ENCODE data around the gene HPCAL4. TPM values are rescaled to one million over a fixed set of nuclear protein-coding genes. Genes with fewer than 3 reads are reported as not detected.

Gene HPCAL4
- total RNA-seq, 1 donor from 2014 or later: 0.13 TPM

- DNase-seq (ENCODE audit: low spot score): no peak
- TF ChIP-seq EZH2 (IDR thresholded peaks at IDR 0.05) (no peak), EZH2phosphoT487 (IDR thresholded peaks at IDR 0.05) (no peak), CTCF (IDR thresholded peaks at IDR 0.05) (no peak)
- Histone ChIP-seq H2AFZ (replicated peaks) (no peak overlapping the region), H3K36me3 (no peaks in the 10 kb centered on the region), H3K27me3 (peaks cover 75% of the 10 kb centered on the region), H3K4me3 (no peak overlapping the region), H3K9me3 (ENCODE audit: low read depth) (no peaks in the 10 kb centered on the region), H3K9ac (no peak overlapping the region), H3F3A (ENCODE audit: low read depth) (no peaks in the 10 kb centered on the region), H3K27ac (no peak overlapping the region), H3K4me1 (no peaks in the 10 kb centered on the region), H3K4me2 (no peak overlapping the region), H3K79me2 (ENCODE audit: low read depth) (no peaks in the 10 kb centered on the region), H4K20me1 (ENCODE audit: low read depth) (no peaks in the 10 kb centered on the region)
- peaks cover 8% of the 10 kb centered on the region for H3K27me3 Mint-ChIP-seq (ENCODE audit: insufficient read depth, low read depth)
- H3K9me3 Mint-ChIP-seq: no peaks in the 10 kb centered on the region
- H3K36me3 Mint-ChIP-seq: no peaks in the 10 kb centered on the region
- no peak overlapping the region for H3K27ac Mint-ChIP-seq
- no peak overlapping the region for H3K4me3 Mint-ChIP-seq
- peaks cover 7% of the 10 kb centered on the region for H3K4me1 Mint-ChIP-seq
Measured at GRCh38 chr1:39652554-39652953, 38.7 kb downstream of the HPCAL4 start.

GRCh38 chr1:39652105-39652504, 39.1 kb downstream of the HPCAL4 start:
- Histone ChIP-seq H3K27ac (no peak overlapping the region), H4K20me1 (ENCODE audit: low read depth) (no peaks in the 10 kb centered on the region), H3K4me3 (no peak overlapping the region), H2AFZ (replicated peaks) (no peak overlapping the region), H3K79me2 (ENCODE audit: low read depth) (no peaks in the 10 kb centered on the region), H3K4me2 (no peak overlapping the region), H3K27me3 (peaks cover 74% of the 10 kb centered on the region), H3K4me1 (no peaks in the 10 kb centered on the region), H3F3A (ENCODE audit: low read depth) (no peaks in the 10 kb centered on the region), H3K9me3 (ENCODE audit: low read depth) (no peaks in the 10 kb centered on the region), H3K9ac (no peak overlapping the region), H3K36me3 (no peaks in the 10 kb centered on the region)
- DNase-seq (ENCODE audit: low spot score): no peak
- no peak overlapping the region for H3K27ac Mint-ChIP-seq
- H3K27me3 Mint-ChIP-seq (ENCODE audit: insufficient read depth, low read depth): peaks cover 10% of the 10 kb centered on the region
- H3K36me3 Mint-ChIP-seq: no peaks in the 10 kb centered on the region
- no peak overlapping the region for H3K4me3 Mint-ChIP-seq
- peaks cover 8% of the 10 kb centered on the region for H3K4me1 Mint-ChIP-seq
- no peaks in the 10 kb centered on the region for H3K9me3 Mint-ChIP-seq
- no peak for TF ChIP-seq CTCF (IDR thresholded peaks at IDR 0.05)
- TF ChIP-seq EZH2phosphoT487 (IDR thresholded peaks at IDR 0.05): no peak
- no peak for TF ChIP-seq EZH2 (IDR thresholded peaks at IDR 0.05)

GRCh38 chr1:39650431-39650830, 40.8 kb downstream of the HPCAL4 start:
- no peak overlapping the region for H3K27ac ChIP-seq
- no peak overlapping the region for H3K27ac Mint-ChIP-seq
- no peak overlapping the region for H3K9ac ChIP-seq
- H3K27me3 ChIP-seq: peaks cover 57% of the 10 kb centered on the region
- no peaks in the 10 kb centered on the region for H3K79me2 ChIP-seq (ENCODE audit: low read depth)
- H3K36me3 ChIP-seq: no peaks in the 10 kb centered on the region
- H4K20me1 ChIP-seq (ENCODE audit: low read depth): no peaks in the 10 kb centered on the region
- H3K36me3 Mint-ChIP-seq: no peaks in the 10 kb centered on the region
- no peak overlapping the region for H3K4me2 ChIP-seq
- no peak for DNase-seq (ENCODE audit: low spot score)
- H2AFZ ChIP-seq (replicated peaks): no peak overlapping the region
- H3K27me3 Mint-ChIP-seq (ENCODE audit: insufficient read depth, low read depth): peaks cover 11% of the 10 kb centered on the region
- TF ChIP-seq EZH2 (IDR thresholded peaks at IDR 0.05) (no peak), EZH2phosphoT487 (IDR thresholded peaks at IDR 0.05) (no peak), CTCF (IDR thresholded peaks at IDR 0.05) (no peak)
- H3K9me3 Mint-ChIP-seq: no peaks in the 10 kb centered on the region
- H3K4me1 ChIP-seq: no peaks in the 10 kb centered on the region
- no peaks in the 10 kb centered on the region for H3F3A ChIP-seq (ENCODE audit: low read depth)
- H3K4me1 Mint-ChIP-seq: peaks cover 19% of the 10 kb centered on the region
- no peak overlapping the region for H3K4me3 Mint-ChIP-seq
- no peak overlapping the region for H3K4me3 ChIP-seq
- H3K9me3 ChIP-seq (ENCODE audit: low read depth): no peaks in the 10 kb centered on the region

Data from neural progenitor cell (in vitro differentiated cells).